Measurements from ENCODE around the gene ARHGAP24.

DNA sequence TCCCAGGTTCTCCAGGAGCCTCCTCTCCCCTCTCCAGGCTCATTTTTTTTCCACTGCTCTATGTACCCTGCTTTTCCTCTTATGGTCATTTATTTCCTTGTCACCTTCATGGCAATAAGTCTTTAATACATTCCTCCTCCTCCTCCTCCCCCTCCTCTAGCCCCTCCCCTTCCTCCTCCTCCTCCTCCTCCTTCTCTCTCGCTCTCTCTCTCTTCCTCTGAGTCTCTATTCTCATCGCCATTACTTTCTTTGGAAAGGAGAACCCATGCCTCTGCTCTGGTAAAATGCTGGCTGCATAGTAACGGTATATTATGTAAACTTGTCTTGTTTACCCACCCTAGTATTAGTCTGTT lies 35.7 kb downstream of the ARHGAP24 start:
- TF ChIP-seq CTCF (conservative IDR thresholded peaks at IDR 0.05 in 1 of 2, IDR thresholded peaks at IDR 0.05 in 1 of 2; ENCODE audit: extremely low read depth in 1 of 2, insufficient read depth in 1 of 2, low read depth in 1 of 2, low read length in 2 of 2) (no peak), EZH2 (IDR thresholded peaks at IDR 0.05; ENCODE audit: borderline replicate concordance, low read length) (no peak)

All from mammary epithelial cell (primary cell).